Stimulated activated CD8-positive, alpha-beta memory T cell treated with anti-CD3 and anti-CD28 coated beads, Interleukin-15, amount 100 ng/mL, for 4 hours (primary cell): ENCODE measurements around the gene PYGB.
"Not testable (repeated sequence)": the region's sequence is repeated elsewhere in the genome, so short reads cannot be mapped to it uniquely, and the experiment has no call there.

ENCODE experiments used
- DNase-seq, 2 donors: peaks; one replicate each; pipeline ENCODE4 v3.0.0-alpha.2; 2020; ENCODE audit warnings: low read depth in 2 of 2

PYGB gene

DNA sequence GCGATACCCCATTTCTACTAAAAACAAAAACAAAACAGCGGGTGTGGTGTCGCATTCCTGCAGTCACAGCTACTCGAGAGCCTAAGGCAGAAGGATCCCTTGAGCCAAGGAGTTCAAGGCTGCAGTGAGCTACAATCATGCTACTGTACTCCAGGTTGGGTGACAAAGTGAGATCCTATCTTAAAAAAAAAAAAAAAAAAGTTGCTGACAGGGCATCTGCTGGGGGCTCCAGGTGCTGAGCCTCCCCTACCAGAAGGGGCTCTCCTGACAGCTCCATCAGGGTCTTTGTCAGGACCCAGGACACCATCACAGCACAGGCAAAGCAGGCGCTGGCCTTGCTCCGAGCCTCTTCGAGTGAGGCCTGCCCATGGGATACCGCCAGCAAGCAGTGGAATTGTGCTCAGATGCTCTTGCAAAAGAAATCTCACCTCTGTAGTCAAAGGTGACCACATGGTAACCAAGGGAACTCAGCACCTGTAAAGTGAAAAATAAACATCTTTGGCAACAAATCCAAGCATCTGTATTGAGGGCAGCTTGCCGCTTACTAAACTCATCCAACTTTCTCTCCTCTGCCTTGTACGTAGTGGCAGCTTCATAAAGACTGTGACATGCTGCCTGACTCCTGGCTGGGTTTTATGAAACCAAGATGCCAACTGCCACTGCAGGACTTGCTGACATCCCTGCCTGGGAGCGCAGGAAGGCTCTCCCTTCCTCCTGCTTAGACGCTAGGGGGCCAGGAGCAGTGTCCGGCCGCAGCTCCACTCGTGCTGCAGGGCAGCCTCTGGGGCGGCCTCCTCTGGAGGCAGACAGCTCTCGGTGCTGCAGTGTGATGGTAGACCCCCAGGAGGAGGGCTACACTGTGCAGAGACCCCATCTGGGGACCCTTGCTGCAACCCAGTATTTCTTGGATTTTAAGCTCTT is 66.9 kb downstream of the PYGB start:
- DNase-seq, result no peak

- DNase-seq, result no peak
These were observed 67.7 kb downstream of the PYGB start for GRCh38 chr20:25315418-25316210.

DNA sequence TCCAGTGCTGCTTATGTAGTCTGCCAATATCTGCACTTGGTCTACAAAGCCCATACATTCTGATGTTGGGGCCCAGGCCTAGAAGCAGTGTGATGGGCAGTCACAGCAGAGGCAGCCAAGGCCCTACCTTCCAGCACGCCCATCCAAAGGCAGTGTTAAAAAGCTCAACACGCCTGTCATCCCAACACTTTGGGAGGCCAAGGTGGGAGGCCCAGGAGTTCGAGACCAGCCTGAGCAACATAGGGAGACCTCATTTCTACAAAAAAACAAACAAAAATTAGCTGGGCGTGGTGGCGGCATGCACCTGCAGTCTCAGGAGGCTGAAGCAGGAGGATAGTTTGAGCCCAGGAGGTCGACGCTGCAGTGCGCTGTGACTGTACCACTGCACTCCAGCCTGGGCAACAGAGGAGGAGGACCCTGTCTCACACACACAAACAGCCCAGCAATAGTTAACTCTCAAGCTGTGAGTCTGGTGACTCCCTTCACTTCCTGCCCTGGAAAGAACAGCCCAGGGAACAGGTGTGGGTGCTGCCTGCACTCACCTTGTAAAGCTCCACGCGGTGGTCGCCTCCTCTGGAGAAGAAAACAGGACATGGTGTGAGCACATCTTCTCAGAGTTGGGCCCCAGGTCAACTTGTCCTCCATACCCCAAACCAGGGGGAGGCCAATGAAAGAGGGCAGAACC is 68.8 kb downstream of the PYGB start:
- no peak for DNase-seq

- no peak for DNase-seq
These were observed 69.6 kb downstream of the PYGB start for GRCh38 chr20:25317351-25318075.

DNA sequence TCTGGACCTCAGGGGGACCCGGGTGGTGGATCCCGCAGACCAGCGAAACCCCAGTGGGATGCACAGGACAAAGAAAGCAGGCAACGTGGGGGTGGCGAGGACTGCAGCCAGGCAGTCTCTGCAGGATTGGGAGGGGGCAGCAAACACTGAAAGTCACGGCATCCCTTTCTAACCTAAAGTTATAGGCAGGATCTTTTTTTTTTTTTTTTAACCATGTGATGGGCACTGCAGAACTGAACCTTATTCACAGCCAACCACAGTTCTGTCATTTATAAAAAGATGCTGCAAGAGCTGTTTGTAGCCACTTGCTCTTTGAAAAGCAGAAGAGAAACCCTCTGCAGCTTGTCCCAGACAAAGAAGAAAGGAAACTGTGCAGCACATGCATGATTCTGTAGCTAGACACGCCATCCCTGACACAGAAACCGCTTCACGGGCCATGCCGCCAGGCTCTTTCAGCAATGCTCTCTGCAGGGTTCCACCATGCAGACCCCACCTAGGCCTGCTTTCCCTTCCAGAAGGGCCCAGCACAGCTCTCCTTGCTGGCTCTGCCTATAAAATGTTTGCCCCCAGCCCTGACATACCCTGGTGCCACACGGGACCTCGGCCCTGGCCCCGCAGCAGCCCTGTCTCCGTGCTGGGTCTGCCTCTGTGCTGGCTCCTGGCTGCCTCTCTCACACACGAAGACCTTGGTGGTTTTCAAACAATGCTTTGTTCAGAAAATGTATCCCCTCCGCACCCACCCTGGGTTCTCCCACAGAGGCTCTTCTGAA is 70.8 kb downstream of the PYGB start:
- DNase-seq, result no peak

- no peak for DNase-seq
These were observed 71.6 kb downstream of the PYGB start for GRCh38 chr20:25319241-25320034.

DNA sequence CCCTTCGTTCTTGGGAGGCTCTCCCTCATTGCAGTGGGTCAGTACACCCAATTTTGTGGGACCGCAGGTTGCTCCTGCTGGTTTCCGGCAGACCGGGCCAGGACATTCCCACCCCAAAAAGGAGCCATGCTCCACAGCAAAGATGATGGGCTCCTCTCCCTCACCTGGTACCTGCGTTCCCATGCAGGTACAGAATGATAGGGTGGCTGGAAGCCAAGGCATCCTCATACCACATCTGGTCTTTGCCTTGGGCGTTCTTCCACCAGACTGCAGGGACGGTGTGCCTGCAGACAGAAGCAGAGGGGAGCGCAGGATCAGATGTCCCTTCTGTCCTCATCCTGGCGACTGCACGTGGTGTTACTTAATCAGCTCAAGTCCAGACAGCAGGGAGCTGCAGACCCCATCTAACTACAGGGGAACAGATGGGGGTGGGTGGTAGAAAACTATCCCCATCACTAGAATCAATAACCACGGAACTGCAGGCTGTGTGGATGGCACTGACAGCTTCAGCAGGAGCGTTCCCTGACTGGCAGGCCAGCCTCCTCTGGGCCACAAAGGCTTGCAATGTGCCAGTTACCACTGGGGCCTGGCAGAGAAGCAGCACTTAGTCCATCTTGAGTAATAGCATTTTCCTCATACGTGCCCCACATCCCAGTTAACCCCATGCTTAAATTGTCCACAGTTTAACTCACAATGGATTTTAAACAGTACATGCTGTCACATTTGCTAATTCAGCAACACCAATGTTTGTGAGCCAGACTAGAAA is 72.3 kb downstream of the PYGB start:
- no peak for DNase-seq

DNA sequence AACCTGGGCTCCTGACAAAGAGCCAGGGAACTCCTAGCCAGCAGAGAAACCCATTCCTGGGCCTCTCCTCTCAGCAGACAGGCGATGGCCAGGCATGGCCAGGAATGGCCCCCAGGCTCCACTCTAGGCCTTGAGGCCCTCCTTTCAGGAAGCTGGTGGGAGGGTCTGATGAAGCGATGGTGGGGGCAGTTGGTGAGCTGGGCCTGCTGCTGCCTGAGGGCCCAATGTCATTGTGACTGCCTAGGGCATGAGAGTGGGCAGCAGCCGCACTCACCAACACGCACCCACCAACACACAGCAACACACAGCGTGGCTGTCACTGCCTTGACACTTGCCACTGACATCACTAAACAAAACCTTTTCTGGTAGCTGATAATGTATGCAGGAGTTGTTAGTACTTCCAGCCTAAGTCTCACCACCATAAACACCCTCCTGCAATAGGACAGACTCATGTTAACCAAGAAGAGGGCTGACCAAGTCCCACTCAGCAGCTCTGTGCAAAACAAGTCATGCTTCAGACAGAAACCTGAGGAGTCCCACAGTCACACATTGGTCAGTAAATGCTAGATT is 73.5 kb downstream of the PYGB start:
- no peak for DNase-seq

DNA sequence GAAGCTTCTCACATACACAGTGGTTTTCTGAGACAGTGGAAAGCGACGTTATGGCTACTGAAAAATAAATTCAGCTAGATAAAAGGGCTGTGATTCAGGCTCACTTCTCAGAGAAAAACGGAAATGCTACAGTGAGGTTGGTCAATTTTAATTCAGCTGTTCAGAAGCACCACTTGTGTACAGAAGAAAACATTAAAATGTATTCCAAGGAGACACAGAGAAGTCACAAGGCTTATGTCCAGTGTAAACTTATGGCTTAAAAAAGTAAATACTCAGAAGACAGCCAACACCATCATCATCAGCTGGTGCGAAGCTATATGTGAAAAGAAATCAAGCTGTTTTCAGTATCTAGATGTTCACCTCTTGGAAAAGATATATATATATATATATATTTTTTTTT is 74.1 kb downstream of the PYGB start:
- no peak for DNase-seq

GRCh38 chr20:25323496-25324246 is 75.8 kb downstream of the PYGB start:
- no peak for DNase-seq

GRCh38 chr20:25324412-25324811 is 76.5 kb downstream of the PYGB start:
- no peak for DNase-seq

DNA sequence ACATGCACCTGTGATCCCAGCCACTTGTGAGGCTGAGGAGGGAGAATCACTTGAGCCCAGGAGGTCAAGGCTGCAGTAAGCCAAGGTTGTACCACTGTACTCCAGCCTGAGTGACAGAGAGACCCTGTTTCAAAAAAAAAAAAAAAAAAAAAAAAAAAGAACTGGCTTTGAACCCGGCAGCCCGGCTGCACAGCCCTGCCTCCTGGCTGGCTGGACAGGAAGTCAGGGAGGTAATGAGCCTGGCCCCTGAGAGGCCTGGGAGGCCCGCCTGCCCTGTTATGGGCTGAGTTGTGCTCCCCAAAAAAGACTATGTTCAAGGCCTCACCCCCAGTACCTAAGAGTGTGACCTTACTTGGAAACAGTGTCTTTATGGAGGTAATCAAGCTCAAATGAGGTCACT is 77.2 kb downstream of the PYGB start:
- DNase-seq, result no peak

DNA sequence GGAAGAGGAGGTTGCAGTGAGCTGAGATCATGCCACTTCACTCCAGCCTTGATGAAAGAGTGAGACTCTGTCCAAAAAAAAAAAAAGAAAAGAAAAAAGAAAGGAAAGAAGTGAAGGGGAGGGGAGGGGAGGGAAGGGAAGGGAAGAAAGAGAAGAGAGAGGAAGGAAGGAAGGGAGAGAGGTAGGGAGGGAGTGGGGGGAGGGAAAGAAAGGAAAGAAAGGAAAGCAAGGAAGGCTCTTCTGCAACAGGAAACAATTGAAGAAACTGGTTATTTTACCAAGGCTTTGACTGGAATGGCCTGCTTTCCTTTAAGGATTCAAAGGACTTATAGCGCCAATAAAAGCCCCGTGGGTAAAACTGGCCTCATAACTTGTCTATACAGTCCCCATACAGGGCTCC is 78.1 kb downstream of the PYGB start:
- no peak for DNase-seq

DNA sequence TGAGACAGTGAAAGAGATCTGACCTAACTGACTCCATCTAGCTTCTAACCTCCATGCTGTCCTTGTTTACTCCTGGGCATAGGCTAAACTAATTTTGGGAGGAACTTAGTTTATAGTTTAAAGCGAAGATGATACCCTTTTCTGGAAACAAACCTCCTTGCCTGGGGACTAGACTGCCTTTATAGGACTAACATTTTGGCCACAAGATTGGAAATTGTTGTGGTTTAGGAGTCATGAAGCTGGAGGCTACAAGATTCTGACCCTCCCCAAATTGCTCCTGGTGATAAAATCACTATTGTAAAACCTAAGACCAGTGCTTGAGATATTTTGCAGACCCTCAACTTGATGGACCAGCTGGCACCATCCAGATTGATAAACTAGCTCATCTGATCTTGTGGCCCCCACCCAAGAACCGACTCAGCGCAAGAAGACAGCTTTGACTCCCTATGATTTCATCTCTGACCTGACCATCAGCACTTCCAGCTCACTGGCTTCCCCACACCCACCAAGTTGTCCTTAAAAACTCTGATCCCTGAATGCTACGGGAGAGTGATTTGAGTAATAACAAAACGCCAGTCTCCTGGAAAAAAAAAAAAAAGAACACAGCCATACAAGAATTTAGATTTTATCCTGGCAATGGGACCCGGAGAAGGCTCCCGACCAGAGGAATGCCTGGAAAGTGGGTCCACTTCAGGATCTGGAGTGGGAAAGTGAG is 79.8 kb downstream of the PYGB start:
- DNase-seq, result no peak

DNA sequence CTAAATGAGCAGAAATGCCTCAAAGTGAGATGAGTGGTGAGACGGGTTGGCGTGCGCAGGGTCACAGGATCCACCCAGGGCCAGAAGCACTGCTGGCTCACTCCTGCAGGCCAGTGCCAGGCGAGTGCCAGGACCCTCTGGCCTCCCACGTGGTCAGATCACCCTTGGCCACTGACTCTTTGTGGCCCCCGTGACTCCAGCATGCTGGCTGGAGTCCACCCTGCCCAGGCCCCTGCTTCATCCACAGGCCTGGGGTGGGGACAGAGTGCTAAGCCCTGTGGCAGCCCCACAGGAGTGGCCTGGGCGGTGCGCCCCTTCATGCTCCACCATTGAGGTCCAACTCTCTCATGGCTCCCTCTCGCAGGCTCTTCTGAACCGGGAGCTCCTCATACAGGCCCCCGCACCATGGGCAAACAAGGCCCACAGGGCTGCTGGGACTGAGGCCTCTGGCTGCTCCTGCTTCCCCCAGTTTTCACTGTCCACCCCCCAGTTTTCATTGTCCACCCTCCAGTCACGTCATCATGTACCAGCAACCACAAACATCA is 81.1 kb downstream of the PYGB start:
- no peak for DNase-seq

GRCh38 chr20:25334972-25335371 is 87.1 kb downstream of the PYGB start:
- not testable (repeated sequence) for DNase-seq
